K562 (cell line): ENCODE data around the gene MIEN1.

Source experiments
- C11orf30 ChIP-seq: fragments of 450-650 bp; IDR thresholded peaks from 2 replicates; pipeline ENCODE4 v1.6.1; 2016; ENCODE audit warnings: low read depth, mild to moderate bottlenecking
- CTCF ChIP-seq, 3 experiments: IDR thresholded peaks in 2 of 3; conservative IDR thresholded peaks in 1 of 3; 2 replicates each; pipeline ENCODE4 v1.5.1; 2011 to 2012; ENCODE audit warnings: low read length in 3 of 3, mild to moderate bottlenecking in 3 of 3, control low read depth in 2 of 3, improper control_type of control experiment in 1 of 3, inconsistent platforms in 1 of 3, low read depth in 1 of 3, mixed read lengths in 1 of 3, moderate library complexity in 1 of 3; ENCODE audit not compliant: insufficient read depth in 2 of 3
- GATA2 ChIP-seq: sonication (generic); formaldehyde crosslinking; IDR thresholded peaks from 2 replicates; pipeline ENCODE4 v1.4.0; 2020; ENCODE audit warnings: mild to moderate bottlenecking, missing genetic modification reagents
- GATAD2B ChIP-seq: fragments of 450-650 bp; IDR thresholded peaks from 2 replicates; pipeline ENCODE4 v1.6.1; 2017; ENCODE audit warnings: mild to moderate bottlenecking, borderline replicate concordance
- KLF16 ChIP-seq: IDR thresholded peaks from 2 replicates; pipeline ENCODE4 v1.6.1; 2016; ENCODE audit warnings: antibody characterized with exemption
- SMAD2 ChIP-seq: fragments of 150-350 bp; IDR thresholded peaks from 2 replicates; pipeline ENCODE4 v1.6.1; 2014; ENCODE audit warnings: low read depth, mild to moderate bottlenecking, low read length
- UBTF ChIP-seq, 2 experiments: IDR thresholded peaks; 2 replicates each; pipeline ENCODE4 v1.6.1; 2012; ENCODE audit warnings: improper control_type of control experiment in 2 of 2, low read depth in 2 of 2, low read length in 2 of 2, borderline replicate concordance in 1 of 2
- WHSC1 ChIP-seq: IDR thresholded peaks from one replicate; pipeline ENCODE4 v1.6.1; 2012; ENCODE audit warnings: low read length, control low read depth, inconsistent platforms
- XRCC5 ChIP-seq: fragments of 200-400 bp; formaldehyde crosslinking; IDR thresholded peaks from 2 replicates; pipeline ENCODE4 v1.6.1; 2017; ENCODE audit warnings: low read depth, mild to moderate bottlenecking, low read length
- ZMIZ1 ChIP-seq, 2 experiments: fragments of 150-350 bp in 1 of 2; IDR thresholded peaks; 2 replicates each; pipeline ENCODE4 v1.6.1; 2012 to 2016; ENCODE audit warnings: low read depth in 2 of 2, low read length in 2 of 2, mild to moderate bottlenecking in 1 of 2, moderate library complexity in 1 of 2
- ZNF121 ChIP-seq: sonication (generic); formaldehyde crosslinking; conservative IDR thresholded peaks from 2 replicates; pipeline ENCODE4 v1.8.0; 2022; ENCODE audit warnings: missing genetic modification reagents

- TF ChIP-seq GATAD2B (no peak), KLF16 (no peak), WHSC1 (no peak), ZNF121 (CRISPR knock-in tag) (no peak), CTCF (IDR thresholded peaks at IDR 0.05 in 2 of 3, conservative IDR thresholded peaks at IDR 0.05 in 1 of 3; ENCODE audit: insufficient read depth in 2 of 3, low read depth in 1 of 3, low read length in 3 of 3) (no peak), SMAD2 (no peak), GATA2 (CRISPR knock-in tag) (no peak), XRCC5 (no peak), UBTF (IDR thresholded peaks at IDR 0.05; ENCODE audit: borderline replicate concordance in 1 of 2, low read depth in 2 of 2, low read length in 2 of 2) (no peak), ZMIZ1 (IDR thresholded peaks at IDR 0.05; ENCODE audit: low read depth in 2 of 2, low read length in 2 of 2) (no peak), C11orf30 (no peak)
Measured at GRCh38 chr17:39694593-39694992, 35.7 kb downstream of the MIEN1 start.
